Suprapubic skin (tissue), 4 donors: ENCODE data around the gene SEZ6L2.

Experiments
- EP300 ChIP-seq: sonication (generic); formaldehyde crosslinking; IDR thresholded peaks from one replicate; pipeline ENCODE4 v1.6.1; 2017; ENCODE audit warnings: antibody characterized with exemption
- POLR2A ChIP-seq, 2 donors: fragments of 450-650 bp; IDR thresholded peaks; one replicate each; pipeline ENCODE4 v1.6.1; 2017; ENCODE audit warnings: antibody characterized with exemption in 2 of 2, mild to moderate bottlenecking in 2 of 2, moderate library complexity in 2 of 2
- POLR2AphosphoS5 ChIP-seq, 3 donors: sonication (generic); formaldehyde crosslinking; IDR thresholded peaks; one replicate each; pipeline ENCODE4 v1.6.1; 2017; ENCODE audit warnings: antibody characterized with exemption in 3 of 3
- TF ChIP-seq, protein P1 (sequence below), 2 donors: fragments of 200-600 bp in 1 of 2; fragments of 450-650 bp in 1 of 2; sonication (generic) in 1 of 2; IDR thresholded peaks; one replicate each; pipeline ENCODE4 v1.5.1; 2016 to 2019; ENCODE audit warnings: antibody characterized with exemption in 2 of 2, mild to moderate bottlenecking in 1 of 2, moderate library complexity in 1 of 2

GRCh38 chr16:29843931-29844330 is 55.4 kb downstream of the SEZ6L2 start:
- TF ChIP-seq, protein P1, sequence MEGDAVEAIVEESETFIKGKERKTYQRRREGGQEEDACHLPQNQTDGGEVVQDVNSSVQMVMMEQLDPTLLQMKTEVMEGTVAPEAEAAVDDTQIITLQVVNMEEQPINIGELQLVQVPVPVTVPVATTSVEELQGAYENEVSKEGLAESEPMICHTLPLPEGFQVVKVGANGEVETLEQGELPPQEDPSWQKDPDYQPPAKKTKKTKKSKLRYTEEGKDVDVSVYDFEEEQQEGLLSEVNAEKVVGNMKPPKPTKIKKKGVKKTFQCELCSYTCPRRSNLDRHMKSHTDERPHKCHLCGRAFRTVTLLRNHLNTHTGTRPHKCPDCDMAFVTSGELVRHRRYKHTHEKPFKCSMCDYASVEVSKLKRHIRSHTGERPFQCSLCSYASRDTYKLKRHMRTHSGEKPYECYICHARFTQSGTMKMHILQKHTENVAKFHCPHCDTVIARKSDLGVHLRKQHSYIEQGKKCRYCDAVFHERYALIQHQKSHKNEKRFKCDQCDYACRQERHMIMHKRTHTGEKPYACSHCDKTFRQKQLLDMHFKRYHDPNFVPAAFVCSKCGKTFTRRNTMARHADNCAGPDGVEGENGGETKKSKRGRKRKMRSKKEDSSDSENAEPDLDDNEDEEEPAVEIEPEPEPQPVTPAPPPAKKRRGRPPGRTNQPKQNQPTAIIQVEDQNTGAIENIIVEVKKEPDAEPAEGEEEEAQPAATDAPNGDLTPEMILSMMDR (IDR thresholded peaks at IDR 0.05), result no peak
- TF ChIP-seq POLR2A (IDR thresholded peaks at IDR 0.05), result no peak
- no peak for TF ChIP-seq EP300
- TF ChIP-seq POLR2AphosphoS5 (IDR thresholded peaks at IDR 0.05), result no peak
